ENCODE results near the gene ARID1B.

DNA sequence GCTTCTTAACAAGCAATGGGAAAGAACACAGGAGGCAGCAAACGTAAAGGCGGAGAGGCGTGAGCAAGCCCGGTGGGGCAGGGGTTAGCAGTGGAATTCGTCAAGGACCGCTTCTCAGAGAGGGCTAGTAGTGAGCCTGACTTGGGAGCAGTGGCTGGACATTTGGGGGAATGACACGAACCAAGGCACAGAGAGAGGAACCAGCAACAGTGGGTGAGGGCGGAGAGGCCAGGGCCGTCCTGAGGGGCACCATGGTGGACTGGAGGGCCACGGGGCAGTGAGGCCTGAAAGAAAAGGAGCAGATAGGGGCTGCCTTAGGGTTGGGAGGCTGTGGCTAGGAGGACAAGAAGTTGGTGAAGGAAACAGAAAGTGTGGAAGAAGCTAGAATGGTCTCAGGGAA, 12.1 kb upstream of the ARID1B start:
- TF ChIP-seq NFE2L2 (IDR thresholded peaks at IDR 0.05; ENCODE audit: low read depth, low read length) (no peak), USF2 (IDR thresholded peaks at IDR 0.05; ENCODE audit: low read depth, low read length) (no peak), MXI1 (IDR thresholded peaks at IDR 0.05; ENCODE audit: borderline replicate concordance, low read depth, low read length) (no peak), BHLHE40 (IDR thresholded peaks at IDR 0.05; ENCODE audit: low read depth, low read length) (no peak), MAFK (IDR thresholded peaks at IDR 0.05; ENCODE audit: low read depth, low read length) (no peak)
- TF ChIP-seq, protein P1, sequence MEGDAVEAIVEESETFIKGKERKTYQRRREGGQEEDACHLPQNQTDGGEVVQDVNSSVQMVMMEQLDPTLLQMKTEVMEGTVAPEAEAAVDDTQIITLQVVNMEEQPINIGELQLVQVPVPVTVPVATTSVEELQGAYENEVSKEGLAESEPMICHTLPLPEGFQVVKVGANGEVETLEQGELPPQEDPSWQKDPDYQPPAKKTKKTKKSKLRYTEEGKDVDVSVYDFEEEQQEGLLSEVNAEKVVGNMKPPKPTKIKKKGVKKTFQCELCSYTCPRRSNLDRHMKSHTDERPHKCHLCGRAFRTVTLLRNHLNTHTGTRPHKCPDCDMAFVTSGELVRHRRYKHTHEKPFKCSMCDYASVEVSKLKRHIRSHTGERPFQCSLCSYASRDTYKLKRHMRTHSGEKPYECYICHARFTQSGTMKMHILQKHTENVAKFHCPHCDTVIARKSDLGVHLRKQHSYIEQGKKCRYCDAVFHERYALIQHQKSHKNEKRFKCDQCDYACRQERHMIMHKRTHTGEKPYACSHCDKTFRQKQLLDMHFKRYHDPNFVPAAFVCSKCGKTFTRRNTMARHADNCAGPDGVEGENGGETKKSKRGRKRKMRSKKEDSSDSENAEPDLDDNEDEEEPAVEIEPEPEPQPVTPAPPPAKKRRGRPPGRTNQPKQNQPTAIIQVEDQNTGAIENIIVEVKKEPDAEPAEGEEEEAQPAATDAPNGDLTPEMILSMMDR (conservative IDR thresholded peaks at IDR 0.05; ENCODE audit: low read depth, low read length), result no peak

Data from IMR-90 (cell line).